SK-N-SH (cell line): Measurements from ENCODE around the gene C11orf54. TPM values are rescaled to one million over a fixed set of nuclear protein-coding genes. Genes with fewer than 3 reads are reported as not detected.

ENCODE experiments used
- CTCF ChIA-PET: fragments of 300-600, 350-600 bp; formaldehyde crosslinking; extraction: SDS; loops from one replicate; lab custom pipeline; 2021; lab: Yijun Ruan, JAX
- POLR2A ChIA-PET: fragments of 350-600 bp; sonication (Branson Sonifier 250); formaldehyde crosslinking; extraction: SDS; loops from one replicate; lab custom pipeline; 2020; ENCODE audit warnings: antibody characterized with exemption, inconsistent platforms; lab: Yijun Ruan, JAX
- DNase-seq: peaks from one replicate; pipeline ENCODE4 v3.0.0; 2012
- H2AFZ ChIP-seq: fragments of 200-600 bp; sonication (generic); 2 replicates; pipeline ENCODE4 v1.8.1; 2016; ENCODE audit warnings: antibody characterized with exemption, mild to moderate bottlenecking, low read depth
- H3F3A ChIP-seq: fragments of 200-600 bp; sonication (generic); replicated peaks from 2 replicates; pipeline ENCODE3; 2016; ENCODE audit warnings: antibody characterized with exemption, mild to moderate bottlenecking; ENCODE audit not compliant: insufficient read depth
- H3K27ac ChIP-seq, 2 experiments: fragments of 200-500 bp in 1 of 2; fragments of 200-600 bp in 1 of 2; sonication (Bioruptor generic) in 1 of 2; sonication (generic), shearing (Covaris generic) in 1 of 2; 2 replicates each; pipeline versions ENCODE4 v1.5.1 to v1.6.1; 2014 to 2016; ENCODE audit warnings: low read depth in 2 of 2, inconsistent platforms in 1 of 2, low read length in 1 of 2, mild to moderate bottlenecking in 1 of 2, mixed read lengths in 1 of 2
- H3K27me3 ChIP-seq: fragments of 200-600 bp; sonication (generic), shearing (Covaris generic); 2 replicates; pipeline ENCODE4 v1.6.1; 2016; ENCODE audit warnings: mixed run types; ENCODE audit not compliant: insufficient read depth
- H3K36me3 ChIP-seq, 2 experiments: fragments of 200-500 bp in 1 of 2; fragments of 200-600 bp in 1 of 2; sonication (Bioruptor generic) in 1 of 2; sonication (generic) in 1 of 2; replicated peaks in 1 of 2; 2 replicates each; pipeline versions ENCODE3 to v1.5.1; 2014 to 2016; ENCODE audit warnings: low read length in 1 of 2, mild to moderate bottlenecking in 1 of 2; ENCODE audit not compliant: insufficient read depth in 2 of 2, control insufficient read depth in 1 of 2
- H3K4me1 ChIP-seq, 2 experiments: fragments of 200-500 bp in 1 of 2; fragments of 200-600 bp in 1 of 2; sonication (Bioruptor generic) in 1 of 2; sonication (generic), shearing (Covaris generic) in 1 of 2; 2 replicates each; pipeline versions ENCODE4 v1.5.1 to v1.6.1; 2014 to 2016; ENCODE audit warnings: low read depth in 1 of 2, low read length in 1 of 2, mixed run types in 1 of 2; ENCODE audit not compliant: insufficient read depth in 2 of 2, control insufficient read depth in 1 of 2
- H3K4me2 ChIP-seq: fragments of 200-600 bp; sonication (generic), shearing (Covaris generic); 2 replicates; pipeline ENCODE4 v1.6.1; 2017; ENCODE audit warnings: mixed run types
- H3K4me3 ChIP-seq, 2 experiments: fragments of 200-500 bp in 1 of 2; fragments of 200-600 bp in 1 of 2; sonication (Bioruptor generic) in 1 of 2; sonication (generic), shearing (Covaris generic) in 1 of 2; 2 replicates each; pipeline versions ENCODE4 v1.5.1 to v1.8.1; 2014 to 2016; ENCODE audit warnings: low read depth in 2 of 2, inconsistent platforms in 1 of 2, low read length in 1 of 2, mild to moderate bottlenecking in 1 of 2, mixed read lengths in 1 of 2, moderate library complexity in 1 of 2
- H3K79me2 ChIP-seq: fragments of 200-600 bp; sonication (generic); 2 replicates; pipeline ENCODE4 v1.8.1; 2017; ENCODE audit warnings: mild to moderate bottlenecking; ENCODE audit not compliant: insufficient read depth
- H3K9ac ChIP-seq: fragments of 200-600 bp; sonication (generic); 2 replicates; pipeline ENCODE4 v1.6.1; 2017; ENCODE audit warnings: mixed run types
- H3K9me2 ChIP-seq: fragments of 200-600 bp; sonication (generic); 2 replicates; pipeline ENCODE4 v1.6.1; 2017; ENCODE audit warnings: mixed run types
- H3K9me3 ChIP-seq: fragments of 200-600 bp; sonication (generic); 2 replicates; pipeline ENCODE4 v1.6.1; 2017; ENCODE audit warnings: mixed run types, mild to moderate bottlenecking, moderate library complexity
- H4K20me1 ChIP-seq: fragments of 200-600 bp; sonication (generic); 2 replicates; pipeline ENCODE4 v1.6.1; 2017; ENCODE audit warnings: mild to moderate bottlenecking, mixed run types; ENCODE audit not compliant: insufficient read depth
- EZH2phosphoT487 ChIP-seq: fragments of 200-600 bp; sonication (generic); IDR thresholded peaks from 2 replicates; pipeline ENCODE4 v1.6.1; 2017; ENCODE audit warnings: low read depth, mixed run types, mild to moderate bottlenecking, antibody characterized with exemption, moderate library complexity, borderline replicate concordance
- FOSL2 ChIP-seq: IDR thresholded peaks from 2 replicates; pipeline ENCODE4 v1.4.0; 2012; ENCODE audit warnings: low read depth, mild to moderate bottlenecking, moderate library complexity, borderline replicate concordance
- POLR2AphosphoS5 ChIP-seq: IDR thresholded peaks from 2 replicates; pipeline ENCODE4 v1.6.1; 2012; ENCODE audit warnings: low read depth, low read length
- RFX5 ChIP-seq: IDR thresholded peaks from 2 replicates; pipeline ENCODE4 v1.6.1; 2012; ENCODE audit warnings: mild to moderate bottlenecking, improper control_type of control experiment, low read length
- RXRA ChIP-seq: IDR thresholded peaks from 2 replicates; pipeline ENCODE4 v1.4.0; 2012; ENCODE audit warnings: low read depth, mild to moderate bottlenecking, borderline replicate concordance
- TCF12 ChIP-seq: IDR thresholded peaks from 2 replicates; pipeline ENCODE4 v1.4.0; 2012
- WGBS: methylation state at CpG from one replicate; pipeline ENCODE4 v1.1.6; 2017; ENCODE audit warnings: low lambda C conversion rate; 5-methylcytosine and 5-hydroxymethylcytosine counted together
- polyA plus RNA-seq, 3 experiments: library from polyadenylated mRNA; depleted of rRNA; stranded (reverse); fragments of >200 nt; gene quantifications; 2 replicates each; pipeline ENCODE4 v1.2.3, GENCODE V29; 2012
- TF ChIP-seq, protein P1 (sequence below): fragments of 200-600 bp; sonication (generic); IDR thresholded peaks from 2 replicates; pipeline ENCODE4 v1.6.1; 2017; ENCODE audit warnings: antibody characterized with exemption, mild to moderate bottlenecking, moderate library complexity

Gene C11orf54
- polyA plus RNA-seq, 1 of the 3 experiments (the other 2 are of a cell fraction) = 7.7 TPM

- TF ChIP-seq TCF12 (no peak), RFX5 (no peak), RXRA (no peak), EZH2phosphoT487 (no peak)
- TF ChIP-seq, protein P1, sequence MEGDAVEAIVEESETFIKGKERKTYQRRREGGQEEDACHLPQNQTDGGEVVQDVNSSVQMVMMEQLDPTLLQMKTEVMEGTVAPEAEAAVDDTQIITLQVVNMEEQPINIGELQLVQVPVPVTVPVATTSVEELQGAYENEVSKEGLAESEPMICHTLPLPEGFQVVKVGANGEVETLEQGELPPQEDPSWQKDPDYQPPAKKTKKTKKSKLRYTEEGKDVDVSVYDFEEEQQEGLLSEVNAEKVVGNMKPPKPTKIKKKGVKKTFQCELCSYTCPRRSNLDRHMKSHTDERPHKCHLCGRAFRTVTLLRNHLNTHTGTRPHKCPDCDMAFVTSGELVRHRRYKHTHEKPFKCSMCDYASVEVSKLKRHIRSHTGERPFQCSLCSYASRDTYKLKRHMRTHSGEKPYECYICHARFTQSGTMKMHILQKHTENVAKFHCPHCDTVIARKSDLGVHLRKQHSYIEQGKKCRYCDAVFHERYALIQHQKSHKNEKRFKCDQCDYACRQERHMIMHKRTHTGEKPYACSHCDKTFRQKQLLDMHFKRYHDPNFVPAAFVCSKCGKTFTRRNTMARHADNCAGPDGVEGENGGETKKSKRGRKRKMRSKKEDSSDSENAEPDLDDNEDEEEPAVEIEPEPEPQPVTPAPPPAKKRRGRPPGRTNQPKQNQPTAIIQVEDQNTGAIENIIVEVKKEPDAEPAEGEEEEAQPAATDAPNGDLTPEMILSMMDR = no peak
- 93% methylated on average over 5 of the region's 5 CpGs for WGBS
- Histone ChIP-seq H3K9me3 (no peaks in the 10 kb centered on the region), H4K20me1 (peaks cover 55% of the 10 kb centered on the region), H2AFZ (no peak overlapping the region), H3K9me2 (no peaks in the 10 kb centered on the region), H3K9ac (no peak overlapping the region), H3K4me2 (no peak overlapping the region), H3K79me2 (peaks cover 33% of the 10 kb centered on the region), H3K36me3 (peaks cover 94% of the 10 kb centered on the region in 2 experiments), H3F3A (peaks cover 87% of the 10 kb centered on the region), H3K4me1 (peaks cover 3 to 6% of the 10 kb centered on the region in 2 experiments; a peak in 3 of 4 replicates), H3K4me3 (no peak overlapping the region), H3K27ac (peak overlapping the region in 1 of 2 experiments; percentile 20; a peak in 3 of 4 replicates), H3K27me3 (no peaks in the 10 kb centered on the region)
- CTCF ChIA-PET = interaction anchor here (0.6 to 1.2 kb wide), 2 partner anchors 10 to 18 kb away, joined by 3 to 4 read pairs; no protein-coding TSS in a partner anchor
- no peak for DNase-seq
- POLR2A ChIA-PET = interaction anchor here (0.5 to 1.7 kb wide), 2 partner anchors 10 to 11 kb away, joined by 3 to 4 read pairs; partner anchors contain the start of genes C11orf54 and TAF1D
Measured at GRCh38 chr11:93730108-93731107, 11.1 kb upstream of the C11orf54 start.

DNA sequence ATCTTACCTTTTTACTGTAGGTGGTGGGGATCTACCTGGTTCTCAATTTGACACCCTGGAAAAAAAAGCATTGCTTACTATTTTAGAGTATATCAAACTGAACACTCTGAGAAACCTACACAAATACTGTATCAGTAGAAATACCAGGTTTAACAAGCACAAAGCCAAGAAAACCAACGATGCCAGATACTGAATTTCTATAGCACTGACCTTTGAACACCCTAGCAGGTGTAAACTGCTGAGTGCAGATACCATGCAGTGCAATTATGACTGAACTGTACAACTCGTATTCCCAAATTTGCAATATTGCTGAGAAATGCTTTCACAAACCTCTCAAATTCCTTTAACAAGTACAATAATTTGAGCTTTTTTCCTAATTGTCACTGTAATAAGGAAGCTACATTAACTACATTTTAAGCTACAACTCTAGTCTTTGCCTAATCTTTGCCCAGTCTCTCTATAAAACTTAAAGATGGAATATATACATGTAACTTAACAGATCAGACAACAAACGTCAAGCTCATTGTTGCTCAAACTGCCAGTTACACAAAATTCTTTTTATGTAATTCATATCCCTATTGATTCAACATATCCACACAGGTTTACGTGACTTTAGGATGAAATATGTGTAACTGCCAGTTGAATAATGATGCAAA lies 9.1 kb upstream of the C11orf54 start:
- 93% methylated on average over 4 of the region's 4 CpGs for WGBS
- no peak for DNase-seq
- Histone ChIP-seq H3K4me3 (no peak overlapping the region), H3K27me3 (no peaks in the 10 kb centered on the region), H3K27ac (peak overlapping the region in 1 of 2 experiments; percentile 28; a peak in 1 of 4 replicates), H3K4me1 (peaks cover 9 to 22% of the 10 kb centered on the region in 2 experiments; a peak in 3 of 4 replicates), H3F3A (peaks cover 98% of the 10 kb centered on the region), H3K9me3 (no peaks in the 10 kb centered on the region), H2AFZ (no peak overlapping the region), H3K4me2 (no peak overlapping the region), H3K36me3 (peaks cover 96 to 100% of the 10 kb centered on the region in 2 experiments), H4K20me1 (peaks cover 75% of the 10 kb centered on the region), H3K9ac (no peak overlapping the region), H3K9me2 (no peaks in the 10 kb centered on the region), H3K79me2 (peaks cover 52% of the 10 kb centered on the region)
- ChIA-PET POLR2A (interaction anchor here (0.9 to 1.2 kb wide), 2 partner anchors 9 to 52 kb away, joined by 3 to 4 read pairs; partner anchors contain the start of genes C11orf54 and MED17), CTCF (no interaction called here)
- TF ChIP-seq POLR2AphosphoS5 = 0 out of 2 replicates have a peak, but pooled peaks have one; percentile 2
- TF ChIP-seq FOSL2 = no peak
